ENCODE results near the gene OSTM1.

OSTM1 gene

GRCh38 chr6:108102965-108103364 is 28.4 kb upstream of the OSTM1 start:
- Histone ChIP-seq H3K36me3 (ENCODE audit: control insufficient read depth in 1 of 2, insufficient read depth in 2 of 2, low read length in 2 of 2) (no peaks in the 10 kb centered on the region), H3K9me3 (ENCODE audit: control insufficient read depth in 1 of 2, low read length in 2 of 2) (peaks cover 0 to 2% of the 10 kb centered on the region in 2 donors), H3K9ac (ENCODE audit: low read depth in 1 of 2, low read length in 2 of 2) (no peak overlapping the region), H3K4me1 (ENCODE audit: control insufficient read depth in 1 of 2, insufficient read depth in 2 of 2, low read length in 2 of 2) (no peaks in the 10 kb centered on the region), H3K4me3 (ENCODE audit: low read depth in 1 of 2, low read length in 2 of 2) (no peak overlapping the region), H3K27me3 (ENCODE audit: control insufficient read depth in 1 of 2, insufficient read depth in 2 of 2, low read length in 2 of 2) (no peaks in the 10 kb centered on the region), H3K27ac (ENCODE audit: low read depth, low read length) (no peak overlapping the region)

DNA sequence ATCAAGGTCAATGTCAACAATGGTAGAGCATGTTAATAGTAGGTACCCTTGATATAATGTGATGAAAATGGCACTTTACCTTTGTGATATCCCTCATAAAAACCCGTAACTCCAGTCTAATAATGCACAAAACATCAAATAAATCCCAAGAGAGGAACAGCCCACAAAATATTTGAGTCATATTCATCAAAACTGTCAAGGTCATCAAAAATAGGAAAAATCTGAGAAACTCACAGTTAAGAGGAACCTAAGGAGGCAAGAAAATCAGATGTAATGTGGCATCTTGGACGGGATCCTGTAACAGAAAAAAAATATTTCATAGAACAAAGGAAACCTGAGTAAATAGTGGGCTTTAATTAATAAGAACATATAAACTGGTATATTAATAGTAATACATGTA is 25.5 kb upstream of the OSTM1 start:
- Histone ChIP-seq H3K9me3 (ENCODE audit: control insufficient read depth in 1 of 2, low read length in 2 of 2) (peaks cover 0 to 2% of the 10 kb centered on the region in 2 donors), H3K4me3 (ENCODE audit: low read depth in 1 of 2, low read length in 2 of 2) (no peak overlapping the region), H3K36me3 (ENCODE audit: control insufficient read depth in 1 of 2, insufficient read depth in 2 of 2, low read length in 2 of 2) (no peaks in the 10 kb centered on the region), H3K27ac (ENCODE audit: low read depth, low read length) (no peak overlapping the region), H3K27me3 (ENCODE audit: control insufficient read depth in 1 of 2, insufficient read depth in 2 of 2, low read length in 2 of 2) (no peaks in the 10 kb centered on the region), H3K4me1 (ENCODE audit: control insufficient read depth in 1 of 2, insufficient read depth in 2 of 2, low read length in 2 of 2) (no peaks in the 10 kb centered on the region), H3K9ac (ENCODE audit: low read depth in 1 of 2, low read length in 2 of 2) (no peak overlapping the region)

DNA sequence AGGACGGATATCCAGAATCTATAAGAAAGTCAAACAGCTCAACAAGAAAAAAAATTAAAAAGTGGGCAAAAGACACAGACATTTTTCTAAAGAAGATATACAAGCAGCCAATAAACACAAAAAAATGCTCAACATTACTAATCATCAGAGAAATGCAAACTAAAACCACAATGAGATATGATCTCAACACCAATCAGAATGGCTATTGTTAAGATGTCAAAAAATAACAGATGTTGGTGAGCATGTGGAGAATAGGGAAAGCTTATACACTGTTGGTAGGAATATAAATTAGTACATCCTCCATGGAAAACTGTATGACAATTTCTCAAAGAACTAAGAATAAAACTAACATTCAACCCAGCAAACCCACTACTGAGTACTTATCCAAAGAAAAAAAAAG is 23.3 kb upstream of the OSTM1 start:
- Histone ChIP-seq H3K4me3 (ENCODE audit: low read depth in 1 of 2, low read length in 2 of 2) (no peak overlapping the region), H3K27ac (ENCODE audit: low read depth, low read length) (no peak overlapping the region), H3K27me3 (ENCODE audit: control insufficient read depth in 1 of 2, insufficient read depth in 2 of 2, low read length in 2 of 2) (no peaks in the 10 kb centered on the region), H3K4me1 (ENCODE audit: control insufficient read depth in 1 of 2, insufficient read depth in 2 of 2, low read length in 2 of 2) (no peaks in the 10 kb centered on the region), H3K9me3 (ENCODE audit: control insufficient read depth in 1 of 2, low read length in 2 of 2) (peaks cover 0 to 2% of the 10 kb centered on the region in 2 donors), H3K9ac (ENCODE audit: low read depth in 1 of 2, low read length in 2 of 2) (no peak overlapping the region), H3K36me3 (ENCODE audit: control insufficient read depth in 1 of 2, insufficient read depth in 2 of 2, low read length in 2 of 2) (no peaks in the 10 kb centered on the region)

GRCh38 chr6:108093781-108094300 is 19.3 kb upstream of the OSTM1 start:
- H3K9me3 ChIP-seq (ENCODE audit: control insufficient read depth in 1 of 2, low read length in 2 of 2): peaks cover 0 to 2% of the 10 kb centered on the region in 2 donors
- H3K9ac ChIP-seq (ENCODE audit: low read depth in 1 of 2, low read length in 2 of 2): no peak overlapping the region
- no peaks in the 10 kb centered on the region for H3K36me3 ChIP-seq (ENCODE audit: control insufficient read depth in 1 of 2, insufficient read depth in 2 of 2, low read length in 2 of 2)
- H3K27ac ChIP-seq (ENCODE audit: low read depth, low read length): no peak overlapping the region
- no peaks in the 10 kb centered on the region for H3K27me3 ChIP-seq (ENCODE audit: control insufficient read depth in 1 of 2, insufficient read depth in 2 of 2, low read length in 2 of 2)
- no peak overlapping the region for H3K4me3 ChIP-seq (ENCODE audit: low read depth in 1 of 2, low read length in 2 of 2)
- no peaks in the 10 kb centered on the region for H3K4me1 ChIP-seq (ENCODE audit: control insufficient read depth in 1 of 2, insufficient read depth in 2 of 2, low read length in 2 of 2)

GRCh38 chr6:108091288-108091687 is 16.7 kb upstream of the OSTM1 start:
- no peaks in the 10 kb centered on the region for H3K9me3 ChIP-seq (ENCODE audit: control insufficient read depth in 1 of 2, low read length in 2 of 2)
- no peaks in the 10 kb centered on the region for H3K4me1 ChIP-seq (ENCODE audit: control insufficient read depth in 1 of 2, insufficient read depth in 2 of 2, low read length in 2 of 2)
- no peak overlapping the region for H3K4me3 ChIP-seq (ENCODE audit: low read depth in 1 of 2, low read length in 2 of 2)
- H3K27me3 ChIP-seq (ENCODE audit: control insufficient read depth in 1 of 2, insufficient read depth in 2 of 2, low read length in 2 of 2): peaks cover 0 to 2% of the 10 kb centered on the region in 2 donors
- H3K9ac ChIP-seq (ENCODE audit: low read depth in 1 of 2, low read length in 2 of 2): no peak overlapping the region
- H3K27ac ChIP-seq (ENCODE audit: low read depth, low read length): no peak overlapping the region
- H3K36me3 ChIP-seq (ENCODE audit: control insufficient read depth in 1 of 2, insufficient read depth in 2 of 2, low read length in 2 of 2): no peaks in the 10 kb centered on the region

GRCh38 chr6:108083349-108083748 is 8.8 kb upstream of the OSTM1 start:
- no peaks in the 10 kb centered on the region for H3K36me3 ChIP-seq (ENCODE audit: control insufficient read depth in 1 of 2, insufficient read depth in 2 of 2, low read length in 2 of 2)
- H3K4me3 ChIP-seq (ENCODE audit: low read depth in 1 of 2, low read length in 2 of 2): no peak overlapping the region
- H3K27ac ChIP-seq (ENCODE audit: low read depth, low read length): no peak overlapping the region
- no peaks in the 10 kb centered on the region for H3K4me1 ChIP-seq (ENCODE audit: control insufficient read depth in 1 of 2, insufficient read depth in 2 of 2, low read length in 2 of 2)
- H3K27me3 ChIP-seq (ENCODE audit: control insufficient read depth in 1 of 2, insufficient read depth in 2 of 2, low read length in 2 of 2): peaks cover 3 to 4% of the 10 kb centered on the region in 2 donors
- H3K9ac ChIP-seq (ENCODE audit: low read depth in 1 of 2, low read length in 2 of 2): no peak overlapping the region
- no peaks in the 10 kb centered on the region for H3K9me3 ChIP-seq (ENCODE audit: control insufficient read depth in 1 of 2, low read length in 2 of 2)

DNA sequence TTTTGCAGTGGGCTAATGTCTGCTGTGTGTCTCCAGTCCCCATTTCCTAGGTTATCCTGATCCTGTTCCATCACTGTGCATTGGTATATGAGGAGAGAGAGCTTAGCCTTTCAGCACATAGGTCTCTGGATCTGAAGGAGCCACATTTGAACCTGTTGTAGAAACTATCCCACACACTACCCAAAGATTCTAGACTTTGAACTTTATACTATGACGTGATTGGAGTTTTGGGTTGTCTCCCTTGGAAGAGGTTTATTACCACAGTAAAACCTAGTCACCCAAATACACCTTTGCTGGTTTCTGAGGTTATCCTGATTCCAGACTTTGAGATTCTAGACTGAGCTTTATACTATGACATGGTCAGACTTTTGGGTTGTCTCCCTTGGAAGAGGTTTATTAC is 8.0 kb upstream of the OSTM1 start:
- no peaks in the 10 kb centered on the region for H3K9me3 ChIP-seq (ENCODE audit: control insufficient read depth in 1 of 2, low read length in 2 of 2)
- H3K4me1 ChIP-seq (ENCODE audit: control insufficient read depth in 1 of 2, insufficient read depth in 2 of 2, low read length in 2 of 2): no peaks in the 10 kb centered on the region
- no peak overlapping the region for H3K4me3 ChIP-seq (ENCODE audit: low read depth in 1 of 2, low read length in 2 of 2)
- H3K36me3 ChIP-seq (ENCODE audit: control insufficient read depth in 1 of 2, insufficient read depth in 2 of 2, low read length in 2 of 2): no peaks in the 10 kb centered on the region
- H3K27ac ChIP-seq (ENCODE audit: low read depth, low read length): no peak overlapping the region
- peaks cover 3 to 4% of the 10 kb centered on the region in 2 donors for H3K27me3 ChIP-seq (ENCODE audit: control insufficient read depth in 1 of 2, insufficient read depth in 2 of 2, low read length in 2 of 2)
- no peak overlapping the region for H3K9ac ChIP-seq (ENCODE audit: low read depth in 1 of 2, low read length in 2 of 2)

DNA sequence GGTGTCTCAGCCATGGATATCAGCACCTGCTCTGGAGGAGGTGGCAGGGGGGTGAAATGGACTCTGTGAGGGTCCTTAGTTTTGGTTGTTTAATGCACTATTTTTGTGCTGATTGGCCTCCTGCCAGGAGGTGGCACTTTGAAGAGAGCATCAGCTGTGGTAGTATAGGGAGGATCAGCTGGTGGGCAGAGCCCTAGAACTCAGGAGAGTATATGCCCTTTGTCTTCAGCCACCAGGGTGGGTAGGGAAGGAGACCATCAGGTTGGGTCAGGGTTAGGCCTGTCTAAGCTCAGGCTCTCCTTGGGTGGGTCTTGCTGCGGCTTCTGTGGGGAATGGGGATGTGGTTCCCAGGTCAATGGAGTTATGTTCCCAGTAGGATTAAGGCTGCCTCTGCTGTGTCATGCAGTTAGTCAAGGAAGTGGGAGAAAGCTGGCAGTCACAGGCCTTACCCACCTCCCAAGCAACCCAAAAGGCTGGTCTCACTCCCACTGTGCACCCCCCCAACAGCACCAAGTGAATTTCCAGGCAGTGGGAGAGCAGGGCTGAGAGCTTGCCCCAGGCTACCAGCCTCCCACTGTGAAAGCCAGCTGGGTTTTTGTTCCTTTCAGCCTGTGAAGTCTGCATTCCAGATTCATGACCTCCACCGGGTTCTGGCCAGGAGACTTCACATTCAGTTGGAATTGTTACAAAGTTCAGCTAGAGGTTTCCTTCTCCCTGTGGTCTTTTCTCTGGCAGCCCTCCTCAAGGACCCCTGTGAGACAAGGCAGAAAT is 5.7 kb upstream of the OSTM1 start:
- Histone ChIP-seq H3K27ac (ENCODE audit: low read depth, low read length) (no peak overlapping the region), H3K4me1 (ENCODE audit: control insufficient read depth in 1 of 2, insufficient read depth in 2 of 2, low read length in 2 of 2) (peaks cover 0 to 3% of the 10 kb centered on the region in 2 donors), H3K9ac (ENCODE audit: low read depth in 1 of 2, low read length in 2 of 2) (no peak overlapping the region), H3K36me3 (ENCODE audit: control insufficient read depth in 1 of 2, insufficient read depth in 2 of 2, low read length in 2 of 2) (no peaks in the 10 kb centered on the region), H3K9me3 (ENCODE audit: control insufficient read depth in 1 of 2, low read length in 2 of 2) (no peaks in the 10 kb centered on the region), H3K4me3 (ENCODE audit: low read depth in 1 of 2, low read length in 2 of 2) (no peak overlapping the region), H3K27me3 (ENCODE audit: control insufficient read depth in 1 of 2, insufficient read depth in 2 of 2, low read length in 2 of 2) (peaks cover 0 to 4% of the 10 kb centered on the region in 2 donors)

- Histone ChIP-seq H3K9ac (ENCODE audit: low read depth in 1 of 2, low read length in 2 of 2) (no peak overlapping the region), H3K27ac (ENCODE audit: low read depth, low read length) (no peak overlapping the region), H3K27me3 (ENCODE audit: control insufficient read depth in 1 of 2, insufficient read depth in 2 of 2, low read length in 2 of 2) (peaks cover 0 to 4% of the 10 kb centered on the region in 2 donors), H3K4me3 (ENCODE audit: low read depth in 1 of 2, low read length in 2 of 2) (no peak overlapping the region), H3K4me1 (ENCODE audit: control insufficient read depth in 1 of 2, insufficient read depth in 2 of 2, low read length in 2 of 2) (peaks cover 8 to 15% of the 10 kb centered on the region in 2 donors), H3K9me3 (ENCODE audit: control insufficient read depth in 1 of 2, low read length in 2 of 2) (no peaks in the 10 kb centered on the region), H3K36me3 (ENCODE audit: control insufficient read depth in 1 of 2, insufficient read depth in 2 of 2, low read length in 2 of 2) (no peaks in the 10 kb centered on the region)
Measured at GRCh38 chr6:108078191-108078590, 3.6 kb upstream of the OSTM1 start.

DNA sequence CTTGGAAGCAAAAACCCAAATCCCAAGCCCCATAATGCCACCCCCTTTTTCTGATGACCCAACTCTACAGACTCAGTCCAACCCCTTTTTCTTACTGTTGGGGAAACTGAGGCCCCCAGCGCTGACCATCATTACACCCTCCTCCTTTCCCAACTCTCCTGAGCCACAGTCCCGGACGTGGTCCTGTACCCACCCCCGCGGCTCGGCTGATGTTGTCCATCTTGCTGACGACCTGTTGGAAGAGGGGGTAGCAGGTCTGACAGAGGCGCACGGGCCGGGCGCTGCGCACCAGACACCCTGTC is 533 bp downstream of the OSTM1 start:
- Histone ChIP-seq H3K36me3 (ENCODE audit: control insufficient read depth in 1 of 2, insufficient read depth in 2 of 2, low read length in 2 of 2) (no peaks in the 10 kb centered on the region), H3K4me1 (ENCODE audit: control insufficient read depth in 1 of 2, insufficient read depth in 2 of 2, low read length in 2 of 2) (peaks cover 13 to 16% of the 10 kb centered on the region in 2 donors), H3K4me3 (ENCODE audit: low read depth in 1 of 2, low read length in 2 of 2) (peak overlapping the region; percentile 88 to 98), H3K27me3 (ENCODE audit: control insufficient read depth in 1 of 2, insufficient read depth in 2 of 2, low read length in 2 of 2) (no peaks in the 10 kb centered on the region), H3K9ac (ENCODE audit: low read depth in 1 of 2, low read length in 2 of 2) (peak overlapping the region; percentile 90 to 99), H3K27ac (ENCODE audit: low read depth, low read length) (no peak overlapping the region), H3K9me3 (ENCODE audit: control insufficient read depth in 1 of 2, low read length in 2 of 2) (no peaks in the 10 kb centered on the region)
